Activated CD4-positive, alpha-beta T cell treated with anti-CD3 and anti-CD28 coated beads, Interleukin-2, Interleukin-4, amounts not matched to agents 100 ng/mL and 50 ng/mL, durations not matched to agents 16 hours and 8 hours (primary cell): ENCODE data around the gene ANTXRL.
"Not testable (repeated sequence)": the region's sequence is repeated elsewhere in the genome, so short reads cannot be mapped to it uniquely, and the experiment has no call there.

Experiments
- DNase-seq: peaks from one replicate; pipeline ENCODE4 v3.0.0-alpha.2; 2020; ENCODE audit warnings: low spot score

The ANTXRL gene

DNA sequence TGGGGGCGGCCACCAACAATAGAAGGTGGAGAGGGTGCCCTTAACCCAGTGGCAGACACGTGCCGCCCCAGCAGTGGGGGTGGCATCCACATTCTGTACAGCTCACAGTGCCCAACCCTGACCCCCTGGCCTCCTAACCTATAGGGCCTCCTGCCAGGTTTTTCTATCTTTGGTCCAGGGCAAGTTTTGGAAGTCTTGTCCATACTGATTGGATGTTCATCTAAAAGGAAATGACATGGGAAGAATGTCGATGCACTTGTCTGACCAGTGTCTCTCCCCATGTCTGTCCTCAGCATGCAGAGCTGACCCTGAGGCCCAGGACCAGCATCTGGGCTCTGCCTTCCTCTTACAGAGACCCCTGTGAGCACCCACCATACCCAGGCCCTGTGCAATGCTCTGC, 32.3 kb upstream of the ANTXRL start:
- DNase-seq: no peak

DNA sequence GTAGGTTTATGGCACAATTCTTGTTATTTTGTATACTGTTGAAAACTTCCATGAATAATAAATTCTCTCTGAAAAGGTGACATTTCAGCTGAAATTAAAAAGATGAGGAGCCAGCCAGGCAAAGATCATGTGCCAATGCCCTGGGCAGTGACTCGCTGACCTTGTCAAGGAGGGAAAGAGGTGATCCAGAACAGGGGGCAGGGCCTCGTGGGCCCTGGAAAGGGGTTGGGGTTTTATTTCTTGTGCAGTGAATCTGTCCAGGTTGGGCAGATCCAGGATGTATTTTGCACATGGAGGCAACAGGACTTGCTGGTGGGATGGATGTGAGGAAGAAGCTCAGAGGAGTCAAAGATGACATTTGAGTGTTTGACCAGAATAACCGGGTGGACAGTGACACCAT, 31.6 kb upstream of the ANTXRL start:
- not testable (repeated sequence) for DNase-seq

DNA sequence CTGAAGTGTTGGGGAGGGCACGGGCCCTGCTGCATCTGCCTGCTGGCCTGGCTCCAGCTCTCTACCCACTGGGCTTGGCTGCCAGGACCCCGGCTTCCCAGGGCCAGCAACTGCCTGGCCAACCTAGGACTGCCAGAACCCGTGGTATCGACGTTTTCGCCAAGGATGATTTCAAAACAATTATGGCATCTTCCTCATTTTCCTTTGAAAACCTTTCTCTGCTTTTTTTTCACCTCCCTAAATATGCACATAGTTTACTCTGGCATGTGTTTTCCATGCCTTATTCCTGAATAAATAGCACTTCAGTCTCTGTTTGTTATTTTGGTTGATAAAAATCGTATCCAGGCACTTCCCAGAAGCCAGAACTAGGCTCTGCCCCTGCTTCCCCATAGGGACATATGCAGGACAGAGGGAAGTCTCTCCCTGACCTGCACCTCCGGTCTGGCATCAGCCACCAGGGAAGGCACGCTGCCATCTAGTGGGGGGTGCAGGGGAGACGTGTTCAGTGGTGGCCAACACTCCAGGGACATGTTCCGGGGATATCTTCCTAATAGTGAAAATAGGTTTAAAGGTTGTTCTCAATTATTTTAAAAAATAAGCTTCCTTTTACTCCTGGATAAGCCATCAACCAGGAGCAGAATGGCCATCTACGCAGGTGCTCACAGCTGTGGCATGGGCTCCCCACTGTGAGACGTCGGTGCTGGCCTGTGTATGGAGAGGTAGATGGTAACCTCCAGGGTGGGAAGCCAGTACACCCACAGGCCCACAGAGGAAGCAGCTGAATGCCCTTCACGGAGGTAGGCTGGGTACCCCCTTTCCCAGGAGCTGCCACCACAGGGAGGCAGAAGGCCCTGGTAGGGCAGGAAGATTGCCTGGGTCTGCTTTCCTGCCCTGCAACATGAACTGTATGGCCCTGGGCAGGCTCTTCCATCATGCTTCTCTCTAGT, 30.7 kb upstream of the ANTXRL start:
- peak; percentile 40 for DNase-seq

DNA sequence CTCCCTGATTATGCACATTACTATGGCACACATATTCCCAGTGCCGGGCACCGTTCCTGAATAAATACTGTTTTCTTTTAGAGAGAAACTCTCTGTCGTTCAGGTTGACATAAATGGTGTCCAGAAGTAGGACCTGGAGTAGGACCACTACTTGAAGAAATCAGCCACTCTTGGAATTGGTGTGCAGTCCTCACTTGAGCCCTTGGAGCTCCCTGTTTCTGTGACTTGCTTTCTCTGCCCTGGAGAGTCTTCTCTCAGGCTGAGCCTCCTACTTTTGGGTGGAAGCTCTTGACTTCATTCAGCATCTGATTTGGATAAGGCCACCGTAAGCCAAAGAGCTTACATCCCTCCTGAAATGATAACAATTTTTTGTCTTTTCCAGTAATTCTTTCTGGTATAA, 29.7 kb upstream of the ANTXRL start:
- DNase-seq: no peak

DNA sequence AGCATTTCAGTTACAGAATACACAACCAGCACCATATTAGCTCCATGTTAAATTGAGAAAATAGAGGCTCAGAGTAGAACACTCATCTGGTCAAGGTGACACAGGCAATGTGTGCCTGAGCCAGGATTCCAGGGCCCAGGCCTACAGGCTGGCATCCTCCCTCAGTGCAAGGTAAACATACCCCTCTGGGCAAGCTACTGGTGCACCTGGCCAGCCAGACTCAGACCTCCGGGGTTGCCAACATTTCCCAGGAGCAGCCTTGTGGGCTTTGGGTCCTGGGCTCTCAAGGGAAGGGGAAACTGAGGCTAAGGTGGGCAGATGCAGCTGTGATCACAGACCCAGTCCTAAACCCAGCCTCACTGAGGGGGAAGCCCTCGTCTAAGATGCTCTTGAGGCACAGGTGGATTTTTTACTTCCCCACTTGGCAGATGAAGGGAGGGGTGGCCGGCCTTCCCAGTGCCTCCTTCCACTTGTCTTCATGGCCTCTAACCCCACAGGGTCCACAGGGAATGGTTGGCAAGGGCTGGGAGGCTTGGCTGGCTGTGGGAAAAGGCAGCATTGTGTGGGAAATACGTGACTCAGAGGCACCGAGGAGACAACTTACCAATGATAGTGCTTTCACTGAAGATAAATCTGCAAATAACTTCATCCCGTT, 23.8 kb upstream of the ANTXRL start:
- not testable (repeated sequence) for DNase-seq

DNA sequence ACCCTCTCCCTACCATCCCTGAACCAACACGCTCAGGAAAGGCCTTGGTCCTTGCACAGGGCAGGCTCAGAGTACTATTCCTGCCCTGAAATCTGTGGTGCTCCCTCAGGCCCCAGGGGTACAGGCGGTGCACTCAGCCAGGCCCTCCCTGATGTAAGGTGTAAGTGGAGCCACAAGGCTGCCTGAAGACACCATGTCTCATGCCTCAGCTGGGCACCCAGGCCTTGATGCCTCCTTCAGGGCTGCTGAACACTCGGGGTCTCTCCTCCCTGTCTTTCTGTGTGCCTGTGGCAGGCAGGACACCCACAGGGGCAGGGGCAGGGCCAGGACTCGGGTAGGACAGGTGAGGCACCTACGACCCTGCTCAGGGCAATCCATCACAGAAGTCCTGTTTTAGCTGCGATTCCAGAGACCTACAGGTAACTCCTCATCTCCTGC, 22.9 kb upstream of the ANTXRL start:
- DNase-seq: no peak

DNA sequence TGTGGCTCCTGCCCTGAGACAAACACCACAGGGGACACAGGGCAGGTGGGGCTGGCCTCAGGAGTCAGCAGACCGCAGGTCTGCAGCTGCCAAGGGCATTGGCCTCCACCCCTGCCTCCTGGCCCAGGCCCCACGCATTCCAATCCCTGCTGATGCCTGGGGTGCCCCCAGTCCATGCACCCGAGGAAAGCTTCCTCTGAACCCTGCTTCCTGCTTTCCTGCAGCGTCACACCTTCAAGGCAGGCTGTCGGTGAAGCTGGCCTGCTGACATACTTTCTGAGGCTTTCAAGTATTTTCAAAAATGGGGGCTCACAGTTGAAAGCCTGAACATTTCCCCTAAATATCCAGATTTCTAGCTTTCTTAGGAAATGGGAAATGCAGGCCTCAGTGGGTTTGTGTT, 22.5 kb upstream of the ANTXRL start:
- DNase-seq: no peak

DNA sequence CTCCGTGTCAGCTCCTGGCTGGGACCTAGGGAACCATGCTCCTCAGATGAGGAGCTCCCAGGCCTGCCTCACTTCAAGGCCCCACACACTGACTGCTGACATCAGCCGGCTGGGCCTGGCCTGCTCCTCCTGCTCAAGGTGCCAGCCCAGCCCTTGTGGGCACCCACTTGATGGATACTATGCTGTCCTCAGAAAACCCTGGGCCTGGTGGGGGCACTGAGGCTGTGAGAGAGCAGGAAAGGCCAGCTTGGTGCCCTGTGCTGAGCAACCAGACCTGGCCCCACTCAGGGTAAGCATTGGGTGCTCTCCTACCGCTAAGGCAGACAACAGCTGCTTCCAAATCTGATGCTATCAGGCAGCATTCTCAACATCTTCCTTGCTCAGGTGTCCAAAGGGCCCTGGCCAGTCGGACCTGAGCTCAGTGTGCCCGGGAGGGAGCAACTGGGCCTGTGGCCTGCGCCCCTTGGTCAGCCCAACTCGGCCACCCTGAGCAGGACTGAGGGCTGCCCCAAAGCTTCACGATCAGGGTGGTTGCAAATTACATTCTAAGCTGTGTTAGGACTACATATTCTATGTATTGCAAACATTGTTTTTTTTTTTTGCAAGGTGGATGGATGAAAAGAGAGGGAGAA, 21.9 kb upstream of the ANTXRL start:
- no peak for DNase-seq

DNA sequence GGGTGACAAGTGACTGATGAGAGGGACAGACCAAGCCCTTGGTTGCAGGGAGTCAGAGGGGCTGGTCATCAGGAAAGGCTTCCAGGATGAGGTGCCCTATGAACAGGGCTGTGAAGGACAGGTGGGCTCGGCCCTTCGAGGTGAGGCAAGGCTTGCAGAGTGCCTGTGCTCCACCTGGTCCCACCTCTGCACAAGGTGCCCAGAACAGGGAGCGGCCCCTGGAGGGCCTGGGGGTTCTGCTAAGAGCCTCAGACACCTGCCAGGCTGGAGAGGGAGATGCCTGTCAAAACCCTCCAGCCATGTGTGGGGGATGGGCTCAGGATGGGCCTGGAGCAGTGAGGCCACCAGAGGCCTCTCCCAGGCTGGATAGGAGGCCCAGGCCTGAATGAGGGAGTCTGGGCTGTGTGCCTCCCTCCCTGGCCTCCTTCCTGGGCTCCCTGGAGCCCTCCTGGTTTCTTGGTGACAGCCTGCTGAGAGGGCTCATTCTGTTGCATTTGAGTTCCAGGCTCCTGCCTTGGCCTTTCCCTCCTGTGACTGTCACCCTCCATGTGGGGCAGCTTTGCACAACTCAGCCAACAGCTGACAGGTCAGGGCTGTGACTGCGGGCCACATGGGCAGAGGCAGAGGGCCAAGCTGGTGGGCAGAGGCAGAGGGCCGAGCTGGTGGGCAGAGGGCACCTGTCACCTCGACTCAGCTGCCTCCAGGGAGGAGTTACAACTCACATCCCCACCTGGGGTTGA, 21.1 kb upstream of the ANTXRL start:
- DNase-seq: not testable (repeated sequence)

DNA sequence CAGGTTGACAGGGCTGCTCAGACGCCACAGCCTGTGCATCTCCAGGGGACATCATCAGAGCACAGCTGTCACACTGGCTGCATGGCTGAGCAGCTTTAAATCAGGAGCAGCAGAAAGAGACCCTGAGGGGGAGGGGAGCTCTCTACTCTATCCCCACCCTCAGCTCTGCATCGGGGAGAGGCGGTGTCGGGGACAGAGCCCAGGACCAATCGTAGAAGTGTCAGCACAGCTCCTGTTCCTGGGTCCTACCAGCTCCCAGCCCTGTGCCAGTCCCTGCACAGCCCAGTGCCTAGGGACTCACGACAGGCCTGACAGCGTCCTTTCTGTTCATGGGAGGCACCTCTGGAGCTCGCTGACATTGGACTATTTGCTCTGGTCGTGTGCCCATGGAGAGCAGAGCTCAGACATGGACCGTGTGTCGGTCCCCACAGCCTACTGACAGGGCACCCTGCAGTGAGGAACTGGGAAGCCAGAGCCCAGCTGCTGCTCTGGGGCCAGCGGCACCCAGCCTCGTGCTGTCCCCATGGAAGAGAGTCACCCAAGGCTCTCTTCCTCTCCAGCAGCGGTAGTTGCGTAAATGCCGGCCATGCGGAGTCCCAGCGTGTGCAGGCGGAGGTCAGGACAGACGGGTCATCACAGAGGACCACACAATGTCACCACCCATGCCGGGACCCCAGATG, 20.4 kb upstream of the ANTXRL start:
- no peak for DNase-seq

DNA sequence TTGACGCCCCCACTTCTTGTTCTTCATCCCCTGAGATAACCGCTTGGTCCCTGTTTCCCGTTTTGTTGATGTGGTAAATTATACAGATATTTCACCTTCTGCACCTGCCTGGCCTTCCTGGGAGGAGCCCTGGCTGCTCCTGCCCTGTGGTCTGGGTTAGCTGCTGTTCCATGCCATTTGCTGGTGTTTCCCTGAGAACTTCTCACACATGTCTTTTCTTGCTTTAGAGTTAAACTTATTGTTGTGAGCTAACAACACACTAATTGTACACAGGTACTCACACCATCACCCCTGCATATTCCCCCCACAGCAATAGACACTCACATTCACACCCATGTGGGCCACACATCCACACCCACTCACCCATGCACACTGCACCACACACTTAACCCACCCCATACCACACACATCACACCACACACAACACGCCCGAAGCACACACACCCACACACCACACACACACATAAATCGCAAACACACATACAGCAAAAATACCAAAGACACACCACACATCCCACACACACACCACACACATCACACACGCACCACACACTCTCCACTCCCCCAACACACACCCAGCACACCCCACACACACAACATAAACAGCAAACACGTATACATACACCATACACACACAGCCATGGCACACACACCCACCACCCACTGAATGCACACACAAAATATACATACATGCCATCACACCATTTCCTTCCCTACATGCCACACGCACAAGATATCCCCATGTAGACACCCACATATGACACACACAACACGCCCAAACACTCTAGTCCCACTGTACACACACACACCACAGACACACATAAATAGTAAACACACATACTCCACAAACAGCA, 19.4 kb upstream of the ANTXRL start:
- no peak for DNase-seq

DNA sequence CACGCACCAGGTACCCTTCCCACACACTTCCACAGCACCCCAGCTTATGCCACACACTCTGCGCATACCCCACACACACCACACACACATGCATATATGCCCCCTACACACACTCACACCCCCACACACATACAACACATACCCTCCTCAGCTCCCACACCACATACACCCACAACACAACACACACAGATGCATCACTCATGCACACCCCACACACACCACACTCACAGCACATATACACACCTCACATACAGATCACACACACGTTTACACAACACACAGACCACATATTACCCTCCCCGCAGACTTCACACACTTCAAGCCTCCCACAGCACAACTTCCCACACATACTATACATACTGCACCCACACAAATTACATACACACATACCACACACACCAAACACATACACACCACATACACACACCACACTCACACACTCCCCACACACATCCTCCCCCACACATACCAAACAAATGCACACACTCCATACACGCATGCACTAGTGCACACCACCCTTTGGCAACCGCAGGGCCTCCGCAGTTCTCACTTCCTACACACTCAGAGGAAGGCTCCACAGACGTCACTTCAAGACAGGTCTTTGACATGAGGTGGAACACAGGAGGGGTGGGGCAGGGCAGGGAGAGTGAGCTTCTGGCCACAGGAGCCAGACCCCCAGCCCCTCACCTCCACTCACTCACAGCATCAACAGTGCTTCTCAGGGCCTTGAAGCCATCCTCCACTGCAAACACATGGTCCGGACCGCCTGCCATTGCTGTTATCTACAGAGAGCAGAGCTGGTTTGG, 18.5 kb upstream of the ANTXRL start:
- DNase-seq: peak; percentile 28

DNA sequence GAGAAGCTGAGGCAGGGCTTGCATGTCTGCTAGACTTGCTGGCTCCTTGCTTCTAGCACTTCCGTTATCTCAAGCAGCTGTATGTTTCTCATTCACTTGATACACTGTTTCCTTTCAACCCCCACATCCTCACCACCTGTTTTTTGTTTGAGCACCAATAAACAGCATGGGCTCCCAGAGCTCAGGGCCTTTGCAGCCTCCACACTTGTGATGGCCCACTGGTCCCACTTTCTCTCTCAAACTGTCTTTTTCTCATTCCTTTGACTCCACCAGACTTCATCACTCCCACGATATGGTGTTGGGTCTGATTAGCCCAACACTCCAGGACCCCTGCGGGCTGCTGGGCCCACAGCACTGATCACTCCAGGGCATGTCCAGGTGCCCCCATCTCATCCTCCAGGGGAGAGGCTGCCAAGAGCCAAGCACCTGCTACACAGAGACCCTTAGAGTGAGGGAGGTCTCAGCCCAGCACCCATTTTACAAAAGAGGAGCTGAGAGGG, 17.2 kb upstream of the ANTXRL start:
- DNase-seq: peak; percentile 25

DNA sequence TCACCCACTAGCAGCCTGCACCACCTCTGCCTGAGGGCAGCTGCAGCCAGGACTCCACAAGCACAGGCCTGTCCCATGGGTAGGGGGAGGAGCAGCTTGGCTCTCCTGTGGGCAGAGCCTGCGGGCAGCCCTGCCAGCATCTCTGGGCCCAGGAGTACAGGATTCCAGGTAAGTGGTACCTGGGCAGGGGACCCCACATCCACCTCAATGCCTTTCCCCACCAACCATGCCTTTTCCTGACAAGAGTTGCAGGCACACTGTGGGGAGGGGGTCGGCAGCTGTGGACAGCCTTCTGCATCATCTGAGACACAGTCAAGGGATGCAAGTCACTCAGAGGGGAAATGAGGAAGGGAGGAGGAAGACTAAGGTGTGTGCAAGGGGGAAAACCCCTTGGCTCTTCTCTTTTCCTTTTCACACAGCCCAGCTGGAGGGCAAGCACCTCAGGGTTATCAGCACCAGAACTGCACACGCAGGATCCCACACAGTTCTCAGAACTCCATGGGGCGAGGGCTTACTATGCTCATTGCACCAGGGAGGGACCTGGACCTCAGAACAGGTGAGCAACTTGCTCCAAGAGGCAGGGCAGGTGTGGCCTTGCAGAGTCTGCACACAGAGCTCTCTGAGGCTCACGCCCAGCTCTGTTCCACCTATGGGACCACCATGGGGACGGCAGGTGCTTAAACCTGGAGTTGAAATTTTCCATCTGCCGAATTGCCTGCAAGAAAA, 16.5 kb upstream of the ANTXRL start:
- no peak for DNase-seq

DNA sequence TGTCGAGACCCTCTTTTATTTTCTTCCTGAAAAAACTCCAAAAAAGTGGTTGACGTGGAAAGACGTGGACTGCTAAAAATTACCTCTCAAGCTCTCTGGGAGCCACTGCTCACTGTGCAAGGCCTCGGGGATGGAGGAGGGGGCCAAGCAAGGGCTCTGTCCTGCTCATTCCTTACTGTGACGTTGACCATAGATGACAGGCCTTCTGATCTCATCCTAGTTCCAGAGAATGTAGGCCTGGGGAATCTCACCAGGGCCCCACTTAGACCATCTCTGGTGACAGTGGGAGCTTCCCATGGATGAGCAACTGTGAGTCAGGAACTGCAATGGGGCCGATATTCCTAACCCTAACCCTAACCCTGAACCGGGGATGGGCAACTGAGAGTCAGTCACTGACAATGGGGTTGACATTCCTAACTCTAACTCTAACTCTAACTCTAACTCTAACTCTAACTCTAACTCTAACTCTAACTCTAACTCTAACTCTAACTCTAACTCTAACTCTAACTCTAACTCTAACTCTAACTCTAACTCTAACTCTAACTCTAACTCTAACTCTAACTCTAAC, 15.8 kb upstream of the ANTXRL start:
- DNase-seq: not testable (repeated sequence)

DNA sequence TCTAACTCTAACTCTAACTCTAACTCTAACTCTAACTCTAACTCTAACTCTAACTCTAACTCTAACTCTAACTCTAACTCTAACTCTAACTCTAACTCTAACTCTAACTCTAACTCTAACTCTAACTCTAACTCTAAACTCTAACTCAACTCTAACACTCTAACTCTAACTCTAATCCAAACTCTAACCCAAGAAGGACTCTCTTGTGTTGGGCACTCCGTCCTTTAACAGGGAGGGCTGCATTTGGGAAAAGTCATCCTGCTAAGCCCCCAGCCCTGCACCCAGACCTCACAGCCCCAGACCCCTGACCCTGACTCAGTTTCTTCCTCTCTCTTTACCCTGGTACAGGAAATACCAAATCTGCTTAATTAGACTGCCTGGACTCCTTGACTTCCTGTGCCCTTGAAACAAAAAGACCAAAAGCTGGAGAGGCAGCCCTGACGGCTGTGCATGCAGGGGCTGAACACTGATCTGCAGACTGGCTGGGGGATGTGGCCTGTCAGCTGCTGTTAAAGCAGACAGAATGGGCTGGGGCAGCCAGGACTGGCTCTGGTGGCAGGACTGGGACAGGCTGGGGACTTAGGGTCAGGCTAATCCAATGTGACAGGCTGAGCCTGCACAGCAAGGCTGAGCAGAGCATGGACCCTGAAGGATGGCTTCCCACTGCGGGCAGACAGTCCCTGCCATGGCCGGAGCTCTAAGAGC, 14.8 kb upstream of the ANTXRL start:
- not testable (repeated sequence) for DNase-seq

DNA sequence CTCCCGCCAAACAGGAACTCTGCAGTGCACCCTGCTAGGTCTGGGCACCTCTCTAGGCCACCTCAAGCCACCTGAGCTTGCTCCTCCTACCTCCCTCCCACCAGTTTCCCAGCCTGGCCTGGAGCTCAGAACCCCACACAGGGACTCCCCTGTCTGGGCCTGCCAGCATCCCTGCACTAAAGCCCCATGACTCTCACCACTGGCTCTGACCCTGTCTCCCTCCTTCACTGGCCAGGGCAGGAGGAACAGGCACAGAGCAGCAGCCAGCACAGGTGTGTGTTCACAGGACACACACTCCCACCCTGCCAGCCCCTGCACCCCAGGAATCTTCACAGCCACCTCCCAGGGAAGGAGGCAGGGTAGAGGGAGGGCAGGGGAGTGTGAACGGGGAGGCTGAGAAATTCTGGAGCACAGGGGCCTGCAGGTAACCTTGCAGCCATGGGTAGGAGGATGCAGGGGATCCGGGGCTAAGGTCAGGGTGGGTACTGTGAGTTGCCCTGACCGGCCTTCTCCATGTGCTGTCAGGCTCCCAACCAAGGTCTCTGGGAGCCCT, 13.9 kb upstream of the ANTXRL start:
- no peak for DNase-seq
